Measurements from ENCODE around the gene CKAP2.
"Not testable (repeated sequence)": the region's sequence is repeated elsewhere in the genome, so short reads cannot be mapped to it uniquely, and the experiment has no call there.

CKAP2 gene

DNA sequence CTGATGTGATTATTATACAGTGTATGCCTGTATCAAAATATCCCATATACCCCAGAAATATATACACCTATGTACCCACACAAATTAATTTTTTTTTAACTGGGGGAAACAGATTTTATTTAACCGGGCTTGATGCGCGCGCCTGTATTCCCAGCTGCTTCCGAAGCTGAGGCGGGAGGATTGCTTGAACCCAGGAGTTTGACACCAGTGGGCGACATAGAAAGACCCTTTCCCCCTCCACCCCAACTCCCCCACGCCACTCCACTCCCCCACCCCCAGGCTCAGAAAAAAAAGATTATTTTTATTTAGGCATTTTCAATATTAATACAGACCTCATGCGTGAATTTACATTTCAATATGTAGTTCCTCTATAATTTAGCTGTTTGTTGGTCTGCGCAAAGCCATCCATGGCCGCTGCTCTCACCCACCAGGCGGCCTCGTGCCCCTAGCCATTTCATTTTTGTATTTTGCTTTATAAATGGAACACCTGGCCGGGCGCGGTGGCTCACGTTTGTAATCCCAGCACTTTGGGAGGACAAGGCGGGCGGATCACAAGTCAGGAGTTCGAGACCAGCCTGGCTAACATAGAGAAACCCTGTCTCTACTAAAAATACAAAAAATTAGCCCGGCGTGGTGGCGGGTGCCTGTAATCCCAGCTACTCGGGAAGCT lies 4.0 kb upstream of the CKAP2 start:
- DNase-seq (ENCODE audit: low read depth, low spot score): no peak

DNA sequence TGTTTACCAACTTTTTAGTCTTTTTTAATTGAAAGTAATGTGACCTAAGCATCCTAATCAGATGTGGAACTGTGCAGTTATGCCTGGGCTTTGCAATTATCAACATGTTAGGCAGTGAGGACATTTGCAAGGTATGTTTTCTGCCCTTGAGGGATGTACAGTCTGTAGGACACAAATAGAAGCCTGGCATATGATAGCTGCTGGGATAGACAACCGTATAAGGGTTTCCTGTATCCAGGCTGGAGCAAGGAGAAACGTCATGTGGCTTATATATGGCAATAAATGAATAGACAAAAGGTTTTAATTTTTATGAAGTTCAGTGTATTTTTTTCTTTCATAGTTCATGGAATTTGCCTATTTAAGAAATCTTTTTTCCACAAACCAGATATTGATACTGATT lies 2.8 kb upstream of the CKAP2 start:
- no peak for DNase-seq (ENCODE audit: low read depth, low spot score)

DNA sequence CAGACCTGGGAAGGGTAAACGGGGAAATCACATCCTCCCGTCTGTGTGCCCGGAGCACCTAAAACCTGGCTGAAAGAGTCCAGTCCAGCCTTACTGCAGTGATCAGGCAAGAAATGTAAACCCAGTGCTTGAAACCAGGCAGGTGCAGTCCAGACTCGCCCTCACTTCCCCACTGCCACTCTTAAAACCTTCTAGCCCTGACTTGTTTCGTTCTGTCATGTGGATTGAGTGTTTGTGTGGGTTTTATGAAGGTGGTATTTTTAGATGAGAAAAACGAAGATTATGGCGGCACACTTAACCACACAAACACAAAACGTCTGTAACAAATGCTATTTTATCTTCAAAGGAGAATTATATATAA lies 839 bp upstream of the CKAP2 start:
- no peak for DNase-seq (ENCODE audit: low read depth, low spot score)

DNA sequence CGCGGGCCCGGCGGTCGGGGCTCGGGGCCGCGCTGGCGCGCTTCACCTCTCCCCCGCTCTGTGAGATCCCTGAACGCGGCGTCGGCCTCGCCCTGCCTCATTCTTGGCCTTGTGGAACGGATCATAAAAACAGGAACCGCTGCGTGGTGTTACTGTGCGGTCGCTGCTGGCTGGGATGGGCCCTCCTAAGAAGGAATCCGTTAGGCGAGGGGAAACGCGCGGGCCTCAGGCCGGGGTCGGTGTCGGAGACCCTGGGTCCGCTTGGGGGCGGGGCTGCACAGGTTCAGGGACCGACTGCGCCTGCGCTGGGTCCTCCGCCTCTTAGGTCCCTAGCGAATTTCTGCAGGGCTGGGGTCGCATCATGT lies 381 bp downstream of the CKAP2 start:
- DNase-seq (ENCODE audit: low read depth, low spot score): peak; percentile 55

DNA sequence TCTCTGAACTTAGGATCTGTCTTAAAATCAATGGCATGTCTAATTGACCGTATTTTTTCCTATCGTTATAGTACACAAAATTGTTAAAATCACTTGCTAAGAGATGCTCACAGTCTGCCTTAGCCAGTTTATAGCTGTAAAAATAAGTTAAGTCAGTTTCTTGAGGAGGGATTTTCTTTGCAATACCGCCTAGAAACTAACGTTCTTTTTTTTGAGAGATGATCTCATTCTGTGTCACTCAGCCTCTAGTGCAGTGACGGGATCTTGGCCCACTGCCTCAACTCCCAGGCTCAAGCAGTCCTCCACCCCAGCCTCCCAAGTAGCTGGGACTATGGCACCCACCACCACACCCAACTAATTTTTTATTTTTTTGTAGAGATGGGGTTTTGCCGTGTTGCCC lies 4.4 kb downstream of the CKAP2 start:
- no peak for DNase-seq (ENCODE audit: low read depth, low spot score)

DNA sequence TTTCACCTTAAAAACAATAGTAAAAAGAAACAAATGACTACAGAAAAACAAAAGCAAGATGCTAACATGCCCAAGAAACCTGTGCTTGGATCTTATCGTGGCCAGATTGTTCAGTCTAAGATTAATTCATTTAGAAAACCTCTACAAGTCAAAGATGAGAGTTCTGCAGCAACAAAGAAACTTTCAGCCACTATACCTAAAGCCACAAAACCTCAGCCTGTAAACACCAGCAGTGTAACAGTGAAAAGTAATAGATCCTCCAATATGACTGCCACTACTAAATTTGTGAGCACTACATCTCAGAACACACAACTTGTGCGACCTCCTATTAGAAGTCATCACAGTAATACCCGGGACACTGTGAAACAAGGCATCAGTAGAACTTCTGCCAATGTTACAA lies 6.0 kb downstream of the CKAP2 start:
- DNase-seq (ENCODE audit: low read depth, low spot score): no peak

DNA sequence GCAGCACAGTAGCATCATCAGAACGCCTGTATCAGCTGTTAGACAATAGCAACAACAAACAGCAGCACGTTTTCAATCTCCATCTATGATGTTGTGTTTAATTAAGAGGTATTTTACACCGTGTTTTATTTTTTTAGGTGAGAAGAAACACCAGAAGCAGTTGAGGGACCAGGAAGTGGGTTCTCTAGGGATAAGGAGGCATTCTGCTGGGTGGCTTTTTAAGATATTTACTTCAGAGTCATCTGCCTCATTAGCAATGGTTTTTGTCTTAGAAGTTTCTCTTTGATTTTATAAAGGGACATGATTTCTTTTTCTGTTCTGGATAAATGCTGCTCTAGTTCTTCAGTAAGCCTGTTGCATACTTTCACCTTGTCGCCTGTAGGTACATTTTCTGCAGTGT lies 8.2 kb downstream of the CKAP2 start:
- DNase-seq (ENCODE audit: low read depth, low spot score): no peak

DNA sequence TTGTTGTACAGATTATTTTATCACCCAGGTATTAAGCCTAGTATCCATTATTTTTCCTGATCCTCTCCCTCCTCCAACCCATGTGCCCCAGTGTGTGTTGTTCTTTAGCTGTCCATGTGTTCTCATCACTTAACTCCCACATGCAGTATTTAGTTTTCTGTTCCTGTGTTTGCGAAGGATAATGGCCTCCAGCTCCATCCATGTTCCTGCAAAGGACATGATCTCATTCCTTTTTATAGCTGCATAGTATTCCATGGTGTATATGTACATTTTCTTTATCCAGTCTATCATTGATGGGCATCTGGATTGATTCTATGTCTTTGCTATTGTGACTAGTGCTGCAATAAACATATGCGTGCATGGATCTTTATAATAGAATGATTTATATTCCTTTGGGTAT lies 13.2 kb downstream of the CKAP2 start:
- DNase-seq (ENCODE audit: low read depth, low spot score): not testable (repeated sequence)

DNA sequence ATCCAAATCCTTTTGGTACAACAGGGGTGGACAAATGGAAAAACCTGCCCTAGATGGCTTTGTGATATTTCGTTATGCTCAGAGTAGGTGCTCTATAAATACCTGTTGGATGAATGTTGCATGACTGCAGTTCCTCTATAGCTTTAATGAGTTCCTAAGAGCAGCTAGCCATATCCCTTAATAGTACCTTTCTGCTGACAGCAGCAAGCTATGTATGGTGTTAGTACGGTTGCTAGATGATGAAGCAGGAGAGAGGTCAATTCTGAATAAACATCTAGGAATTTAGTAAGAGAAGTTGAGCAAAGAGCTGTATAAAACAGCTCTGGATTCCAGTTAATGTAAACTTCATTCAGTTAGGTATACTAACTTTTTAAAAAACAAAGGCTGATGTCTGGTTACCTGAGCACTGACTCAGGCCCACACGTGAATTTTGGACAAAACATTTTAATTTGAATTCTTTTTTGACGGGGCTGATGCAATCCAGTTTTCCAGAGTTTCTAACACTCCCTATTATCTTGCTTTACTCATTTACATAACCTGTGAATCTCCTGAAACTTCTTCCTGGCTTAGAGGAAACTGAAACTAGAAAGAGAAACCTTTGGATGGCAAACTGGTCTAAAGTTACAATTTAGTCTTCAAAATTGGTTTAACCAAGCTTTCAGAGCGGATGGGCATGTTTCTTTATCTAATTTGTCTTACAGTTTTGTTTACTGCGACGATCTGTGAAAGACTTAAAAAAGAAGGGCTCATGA lies 25.6 kb downstream of the CKAP2 start:
- DNase-seq (ENCODE audit: low read depth, low spot score): not testable (repeated sequence)

DNA sequence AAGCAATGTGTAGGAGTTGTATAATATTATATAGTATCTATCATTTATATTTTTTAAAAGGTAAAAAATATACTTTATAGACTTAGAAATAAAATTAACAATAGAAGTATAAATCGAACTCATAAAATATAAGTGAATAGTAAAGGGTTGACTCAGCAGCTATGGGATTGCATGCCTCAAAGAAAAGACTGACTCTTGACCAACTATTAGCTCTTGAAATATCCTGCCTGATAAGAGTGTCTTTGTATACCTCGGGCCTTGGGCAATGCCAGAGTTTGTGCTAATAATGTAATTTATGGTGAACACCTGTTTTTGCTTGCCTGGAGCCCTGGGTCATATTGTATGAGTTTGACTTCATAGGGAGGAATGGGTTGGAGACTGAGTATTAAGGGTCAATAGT lies 31.8 kb downstream of the CKAP2 start:
- not testable (repeated sequence) for DNase-seq (ENCODE audit: low read depth, low spot score)

DNA sequence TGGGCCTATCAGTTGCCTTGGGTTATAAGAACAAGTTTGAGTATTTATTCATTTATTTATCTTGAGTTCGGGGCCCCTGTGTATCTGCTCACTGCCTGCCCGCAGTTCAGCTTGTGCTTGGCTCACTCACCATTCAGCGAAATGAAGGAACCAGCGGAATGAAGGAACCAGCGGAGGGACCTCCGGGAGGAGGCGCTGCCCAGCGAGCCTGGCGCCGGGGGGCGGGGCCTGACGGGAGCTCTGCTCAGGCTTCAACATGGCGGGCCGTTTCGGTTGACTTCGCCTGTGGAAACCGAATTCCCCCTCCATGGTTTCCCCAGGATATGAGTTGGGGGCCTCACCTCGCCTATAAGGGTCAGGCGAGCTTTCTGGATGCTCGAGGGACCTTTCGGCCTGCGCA lies 33.5 kb downstream of the CKAP2 start:
- DNase-seq (ENCODE audit: low read depth, low spot score): not testable (repeated sequence)

DNA sequence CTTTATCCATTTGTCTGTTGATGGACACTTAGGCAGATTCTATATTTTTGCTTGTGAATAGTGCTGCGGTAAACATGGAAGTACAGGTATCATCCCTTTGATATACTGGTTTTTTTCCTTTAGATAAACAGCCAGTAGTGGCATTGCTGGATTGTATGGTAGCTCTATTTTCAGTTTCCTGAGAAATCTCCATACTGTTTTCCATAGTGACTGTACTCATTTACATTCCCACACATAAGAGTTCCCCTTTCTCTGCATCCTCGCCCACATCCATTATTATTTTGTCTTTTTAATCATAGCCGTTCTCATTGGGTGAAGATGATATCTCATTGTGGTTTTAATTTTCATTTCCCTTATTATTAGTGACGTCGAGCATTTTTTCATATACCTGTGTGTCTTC lies 35.7 kb downstream of the CKAP2 start:
- DNase-seq (ENCODE audit: low read depth, low spot score): not testable (repeated sequence)

DNA sequence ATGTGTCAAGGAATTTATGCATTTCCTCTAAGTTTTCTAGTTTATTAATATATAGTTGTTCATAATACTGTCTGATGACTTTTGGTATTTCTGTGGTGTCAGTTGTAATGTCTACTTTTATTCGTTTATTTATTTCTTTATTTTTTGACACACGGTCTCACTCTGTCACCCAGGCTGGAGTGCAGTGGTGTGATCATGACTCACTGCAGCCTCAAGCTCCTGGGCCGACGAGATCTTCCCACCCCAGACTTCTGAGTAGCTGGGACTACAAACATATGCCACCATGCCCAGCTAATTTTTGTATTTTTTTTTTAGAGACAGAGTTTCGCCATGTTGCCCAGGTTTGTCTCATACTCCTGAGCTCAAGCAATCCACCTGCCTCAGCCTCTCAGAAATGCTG lies 39.0 kb downstream of the CKAP2 start:
- DNase-seq (ENCODE audit: low read depth, low spot score): not testable (repeated sequence)

DNA sequence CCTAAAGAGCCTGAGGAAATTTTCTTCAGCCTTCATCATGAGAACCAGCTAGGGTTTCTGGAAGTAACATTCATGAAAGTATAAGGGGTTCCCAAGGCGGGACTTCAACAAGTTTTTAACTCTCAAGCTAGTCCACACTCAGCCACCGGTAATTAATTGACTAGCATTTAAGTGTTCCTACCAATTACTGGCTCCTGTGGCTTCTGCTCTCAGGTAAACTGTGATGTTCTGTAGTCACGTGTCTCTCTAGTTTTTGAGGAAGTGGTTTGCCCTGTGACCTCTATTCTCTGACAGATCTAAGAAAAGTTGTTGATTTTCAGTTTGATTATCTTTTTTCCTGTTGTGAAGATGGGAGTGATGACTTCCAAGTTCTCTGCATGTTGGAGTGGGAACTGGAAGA lies 42.7 kb downstream of the CKAP2 start:
- not testable (repeated sequence) for DNase-seq (ENCODE audit: low read depth, low spot score)

DNA sequence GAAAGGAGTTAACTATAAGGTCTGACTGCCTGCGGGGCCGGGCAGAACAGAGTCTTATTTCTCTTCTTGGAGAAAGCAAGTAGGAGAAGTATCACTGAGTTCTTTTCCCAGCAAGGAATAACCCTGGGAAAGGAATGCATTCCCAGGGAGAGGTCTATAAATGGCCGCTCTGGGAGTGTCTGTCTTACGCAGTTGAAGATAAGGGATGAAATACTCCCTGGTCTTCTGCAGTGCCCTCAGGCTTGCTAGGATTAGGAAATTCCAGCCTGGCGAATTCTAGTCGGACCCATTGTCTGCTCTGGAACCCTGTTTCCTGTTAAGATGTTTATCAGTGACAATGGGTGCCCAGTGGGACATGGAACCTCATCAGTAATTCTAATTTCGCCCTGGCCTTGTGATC lies 47.0 kb downstream of the CKAP2 start:
- DNase-seq (ENCODE audit: low read depth, low spot score): not testable (repeated sequence)

DNA sequence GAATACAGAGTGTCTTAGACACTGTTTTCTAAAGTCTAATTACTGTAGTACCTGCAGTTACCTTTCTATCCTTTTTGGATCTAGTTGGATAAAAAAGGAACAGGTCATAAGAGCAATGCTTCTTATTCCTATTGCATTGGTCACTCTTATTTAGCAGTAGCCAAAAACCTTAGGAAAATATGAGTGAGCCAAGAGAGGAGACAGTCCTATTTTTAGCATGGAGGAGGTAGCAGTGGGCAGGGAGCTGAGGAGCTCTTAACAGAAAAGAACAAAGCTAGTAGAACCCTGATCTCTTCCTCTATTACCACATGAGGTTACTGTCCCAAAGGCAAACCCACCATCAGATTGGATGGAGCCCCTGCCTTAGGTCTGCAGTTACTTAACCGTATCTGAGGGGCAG lies 50.6 kb downstream of the CKAP2 start:
- DNase-seq (ENCODE audit: low read depth, low spot score): not testable (repeated sequence)

DNA sequence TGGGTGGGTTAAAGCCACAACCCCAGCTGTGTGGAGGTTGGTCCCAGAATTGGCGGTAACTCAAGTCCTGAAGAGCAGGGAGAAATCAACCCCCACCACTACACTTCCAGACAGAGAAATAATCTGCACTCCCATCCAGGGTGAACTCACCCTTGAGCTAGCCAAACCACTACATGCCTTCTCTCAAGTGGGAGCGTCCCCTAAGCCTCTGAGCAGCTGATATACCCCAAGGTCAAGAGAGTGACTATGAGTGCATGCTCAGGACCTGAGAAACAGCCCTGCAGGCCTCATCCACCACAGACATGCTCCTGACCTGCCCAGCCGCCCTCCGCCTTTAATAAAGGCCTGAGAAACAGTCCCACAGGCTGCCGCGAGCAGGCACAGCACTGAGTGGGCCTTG lies 54.3 kb downstream of the CKAP2 start:
- DNase-seq (ENCODE audit: low read depth, low spot score): not testable (repeated sequence)

DNA sequence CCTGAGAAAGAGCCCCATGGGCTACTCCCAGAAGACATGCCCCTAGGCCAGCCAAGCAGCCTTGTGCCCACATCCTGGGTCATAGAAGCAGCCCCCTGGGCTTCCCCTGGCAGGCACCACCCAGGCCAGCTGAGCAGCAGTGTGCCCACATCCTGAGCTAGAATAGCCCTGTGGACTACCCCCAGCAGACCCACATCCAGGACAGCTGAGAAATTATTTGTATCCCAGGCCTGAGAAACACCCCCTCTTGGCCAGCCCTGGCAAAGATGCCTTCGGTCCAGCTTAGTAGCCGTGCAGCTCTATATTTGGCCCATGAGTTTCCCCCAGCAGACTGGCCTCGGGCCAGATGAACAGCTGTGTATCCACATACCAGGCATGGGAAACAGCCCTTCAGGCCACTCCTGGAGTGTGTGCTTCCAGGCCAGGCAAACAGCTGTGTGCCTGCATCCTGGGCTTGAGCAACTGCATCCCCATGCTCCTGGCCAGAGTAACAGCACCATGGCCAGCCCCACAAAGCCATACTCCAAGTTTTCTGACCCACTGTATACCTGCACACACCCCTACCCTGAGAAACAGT lies 55.0 kb downstream of the CKAP2 start:
- not testable (repeated sequence) for DNase-seq (ENCODE audit: low read depth, low spot score)

DNA sequence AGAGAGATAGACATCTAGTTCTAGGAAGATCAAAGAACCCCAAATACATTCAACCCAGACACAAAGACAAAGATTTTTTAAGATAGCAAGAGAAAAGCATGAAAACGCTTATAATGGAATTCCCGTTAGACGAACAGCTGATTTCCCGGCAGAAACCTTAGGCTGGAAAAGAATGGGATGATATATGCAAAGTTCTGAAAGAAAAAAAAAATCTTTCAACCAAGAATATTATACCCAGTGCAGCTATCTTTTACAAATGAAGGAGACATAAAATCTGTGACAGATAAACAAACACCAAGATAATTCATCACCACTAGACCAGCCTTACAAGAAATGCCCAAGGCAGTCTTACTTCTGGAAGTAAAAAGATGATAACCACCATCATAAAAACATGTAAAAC lies 56.3 kb downstream of the CKAP2 start:
- not testable (repeated sequence) for DNase-seq (ENCODE audit: low read depth, low spot score)

DNA sequence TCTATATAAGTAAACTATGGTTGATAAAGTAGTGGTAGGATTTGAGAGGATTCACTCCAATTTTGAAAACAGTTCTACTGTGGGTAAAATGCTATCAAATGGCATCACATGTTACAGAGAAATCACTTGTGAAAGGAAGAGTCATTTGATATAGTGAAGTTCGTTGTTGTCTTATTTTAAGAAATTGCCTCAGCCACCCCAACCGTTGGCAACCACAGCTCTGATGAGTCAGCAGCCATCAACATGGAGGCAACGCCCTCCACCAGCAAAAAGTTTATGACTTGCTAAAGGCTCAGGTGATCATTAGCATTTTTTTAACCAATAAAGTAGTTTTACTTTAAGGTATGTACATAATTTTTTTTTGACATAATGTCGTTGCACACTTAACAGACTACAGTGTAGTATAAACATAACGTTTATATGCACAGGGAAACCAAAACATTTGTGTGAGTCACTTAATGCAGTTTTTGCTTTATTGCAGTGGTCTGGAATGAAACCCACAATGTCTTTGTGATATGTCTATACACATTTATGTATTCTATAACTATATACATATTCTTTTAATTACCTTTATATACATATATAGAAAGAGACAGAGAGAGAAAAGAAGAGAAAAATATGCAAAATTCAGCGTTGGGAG lies 58.8 kb downstream of the CKAP2 start:
- not testable (repeated sequence) for DNase-seq (ENCODE audit: low read depth, low spot score)

DNA sequence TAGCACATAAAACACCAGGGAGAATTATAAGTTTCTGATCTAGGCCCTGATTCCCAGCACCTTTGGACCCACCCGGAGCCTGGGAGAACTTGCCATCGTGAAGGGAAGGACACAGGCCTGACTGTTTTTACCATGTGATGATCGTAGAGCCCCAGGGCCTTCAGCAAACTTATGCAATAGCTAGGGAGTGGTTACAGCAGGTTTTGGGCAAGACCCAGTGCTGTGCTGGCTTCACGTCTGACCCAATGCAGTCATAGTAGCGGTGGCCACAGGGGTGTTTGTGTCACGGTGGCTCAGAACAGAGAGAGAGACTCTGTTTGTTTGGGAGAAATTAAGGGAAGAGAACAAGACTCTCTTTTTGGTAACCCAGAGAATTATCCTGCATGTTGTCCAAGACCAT lies 68.0 kb downstream of the CKAP2 start:
- not testable (repeated sequence) for DNase-seq (ENCODE audit: low read depth, low spot score)
